C4-2B (cell line): ENCODE data around the gene WWP2.

Experiments
- H3K27ac ChIP-seq: fragments of 450-650 bp; 2 replicates; pipeline ENCODE4 v1.5.1; 2017
- CTCF ChIP-seq: fragments of 450-650 bp; conservative IDR thresholded peaks from 2 replicates; pipeline ENCODE4 v1.5.1; 2017; ENCODE audit warnings: mild to moderate bottlenecking
- ZFX ChIP-seq: fragments of 450-650 bp; IDR thresholded peaks from 2 replicates; pipeline ENCODE4 v1.6.1; 2017

WWP2 gene

DNA sequence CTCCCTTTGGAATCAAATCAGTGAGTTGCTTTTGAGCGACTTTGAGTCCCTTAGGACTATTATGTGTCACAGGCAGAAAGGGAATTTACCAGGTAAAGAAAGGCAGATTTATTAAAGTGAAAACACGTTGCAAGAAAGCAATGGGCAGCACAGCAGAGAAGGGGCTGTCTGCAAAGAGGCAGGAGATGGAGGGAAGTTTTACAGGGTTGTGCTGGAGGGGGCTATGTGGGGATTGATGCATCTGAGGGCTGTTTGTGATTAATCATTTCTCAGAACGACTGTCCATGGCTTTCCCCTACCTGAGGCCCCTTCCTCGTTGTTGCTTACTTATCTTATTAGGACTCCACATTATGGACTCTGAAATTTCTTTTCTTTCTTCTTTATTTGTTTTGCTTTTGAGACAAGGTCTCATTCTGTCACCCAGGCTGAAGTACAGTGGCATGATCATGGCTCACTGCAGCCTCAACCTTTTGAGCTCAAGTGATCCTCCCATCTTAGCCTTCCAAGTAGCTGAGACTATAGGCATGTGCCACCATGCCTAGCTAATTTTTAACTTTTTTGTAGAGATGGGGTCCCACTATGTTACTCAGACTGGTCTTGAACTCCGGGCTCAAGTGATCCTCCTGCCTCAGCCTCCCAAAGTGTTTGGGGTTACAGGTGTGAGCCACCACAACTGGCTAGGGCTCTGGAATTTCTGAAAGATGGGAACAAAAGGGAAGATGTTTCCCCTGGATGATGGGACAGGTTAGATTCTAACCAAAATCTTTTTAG is 5.5 kb downstream of the WWP2 start:
- no peak overlapping the region for H3K27ac ChIP-seq
- TF ChIP-seq ZFX, result no peak
- TF ChIP-seq CTCF, result no peak

DNA sequence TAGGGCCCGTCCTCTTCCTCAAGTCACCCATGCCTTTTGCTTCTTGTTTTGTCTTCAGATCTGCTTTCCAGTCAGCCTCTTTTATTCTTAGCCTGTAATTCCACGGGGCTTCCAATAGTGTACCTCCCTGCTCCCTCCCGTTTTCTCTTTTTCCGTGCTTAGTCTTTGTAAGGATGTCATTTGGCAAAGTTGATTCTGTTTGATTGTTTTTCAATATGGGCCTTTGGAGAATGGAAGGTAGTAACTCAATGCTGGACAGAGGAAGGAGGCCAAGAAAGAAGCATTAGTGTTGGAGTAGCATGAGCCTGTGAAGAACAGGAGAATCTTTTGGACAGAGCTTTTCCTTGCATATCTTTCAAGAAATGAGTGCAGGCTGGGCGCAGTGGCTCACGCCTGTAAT is 6.5 kb downstream of the WWP2 start:
- no peak overlapping the region for H3K27ac ChIP-seq
- TF ChIP-seq ZFX (no peak), CTCF (no peak)

- TF ChIP-seq CTCF (no peak), ZFX (no peak)
- no peak overlapping the region for H3K27ac ChIP-seq
Observed at GRCh38 chr16:69769404-69769803, 7.3 kb downstream of the WWP2 start.

DNA sequence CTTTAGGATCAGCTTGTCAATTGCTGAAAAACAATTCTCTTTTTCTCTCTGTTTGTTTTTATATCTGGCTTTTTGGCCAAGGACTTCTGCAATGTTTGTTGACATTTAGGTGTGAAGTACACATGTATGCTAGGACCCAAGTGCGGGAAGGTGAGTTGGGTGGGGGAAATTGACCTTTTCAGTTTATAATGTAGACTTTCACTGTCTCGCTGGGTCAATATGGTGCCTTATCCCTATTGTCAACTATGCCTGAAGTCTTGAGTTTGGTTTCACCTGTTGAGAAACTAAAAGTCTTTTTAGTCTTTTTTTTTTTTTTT is 9.5 kb downstream of the WWP2 start:
- TF ChIP-seq CTCF, result no peak
- no peak for TF ChIP-seq ZFX
- no peak overlapping the region for H3K27ac ChIP-seq

DNA sequence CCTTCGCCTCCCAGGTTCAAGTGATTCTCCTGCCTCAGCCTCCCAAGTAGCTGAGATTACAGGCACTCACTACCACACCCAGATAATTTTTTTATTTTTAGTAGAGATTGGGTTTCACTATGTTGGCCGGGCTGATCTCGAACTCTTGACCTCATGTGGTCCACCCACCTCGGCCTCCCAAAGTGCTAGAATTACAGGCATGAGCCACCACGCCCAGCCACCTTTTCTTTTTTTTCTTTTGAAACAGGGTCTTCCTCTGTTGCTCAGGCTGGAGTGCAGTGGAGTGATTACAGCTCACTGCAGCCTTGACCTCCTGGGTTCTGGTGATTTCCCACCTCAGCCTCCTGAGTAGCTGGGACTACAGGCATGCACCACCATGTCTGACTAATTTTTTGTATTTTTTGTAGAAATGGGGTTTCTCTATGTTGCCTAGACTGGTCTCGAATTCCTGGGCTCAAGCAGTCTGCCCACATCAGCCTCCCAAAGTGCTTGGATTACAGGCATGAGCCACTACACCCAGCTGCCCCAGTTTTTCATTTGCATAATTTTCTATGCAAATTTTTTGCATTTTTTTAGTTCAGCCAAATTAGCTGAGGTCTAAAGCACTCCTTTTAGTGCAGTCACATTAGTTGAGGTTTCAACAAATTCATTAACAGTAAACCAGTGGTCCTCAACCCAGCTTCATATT is 11.3 kb downstream of the WWP2 start:
- H3K27ac ChIP-seq, result no peak overlapping the region
- TF ChIP-seq CTCF (no peak), ZFX (no peak)

DNA sequence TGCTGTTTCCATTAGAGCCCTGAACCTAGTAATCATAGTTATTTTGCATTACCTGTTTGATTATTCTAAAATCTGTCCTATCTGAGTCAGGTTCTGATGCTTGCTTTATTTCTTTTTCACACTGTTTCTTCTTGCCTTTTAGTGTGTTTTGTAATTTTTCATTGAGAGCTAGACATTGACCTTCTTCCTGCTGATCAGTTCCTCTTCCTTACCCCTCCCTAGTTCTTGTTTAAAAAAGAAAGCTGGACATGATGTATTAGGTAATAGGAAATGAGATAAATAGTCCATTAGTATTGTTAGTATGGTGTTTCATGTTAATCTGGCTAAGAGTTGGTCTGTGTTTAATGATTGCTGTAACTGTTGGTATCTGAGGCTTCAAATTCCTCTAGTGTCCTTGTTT is 13.4 kb downstream of the WWP2 start:
- TF ChIP-seq CTCF (no peak), ZFX (no peak)
- no peak overlapping the region for H3K27ac ChIP-seq

DNA sequence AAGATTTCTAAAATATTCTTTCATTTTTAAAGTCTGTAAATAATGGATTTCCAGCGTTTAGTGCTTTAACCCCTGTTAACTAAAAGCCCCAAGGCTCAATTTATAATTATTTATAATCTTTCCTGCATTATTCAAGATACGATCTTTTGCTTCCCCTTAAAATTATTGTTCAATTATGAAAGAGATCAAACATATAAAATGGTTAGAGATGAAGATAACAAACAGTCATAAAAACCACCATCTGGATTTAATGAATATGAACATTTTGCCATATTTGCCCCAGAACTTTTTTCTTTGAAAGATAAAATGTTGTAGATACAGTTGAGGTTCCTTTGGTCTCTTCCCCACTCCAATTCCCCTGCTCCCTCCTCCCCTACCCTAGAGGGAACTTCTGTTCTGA is 17.6 kb downstream of the WWP2 start:
- no peak overlapping the region for H3K27ac ChIP-seq
- TF ChIP-seq ZFX, result no peak
- no peak for TF ChIP-seq CTCF
